Hematopoietic multipotent progenitor cell treated with erythropoietin and hydrocortisone succinate and interleukin-3 and kit ligand, for 17 days (in vitro differentiated cells): ENCODE data around the gene RFNG.
A peak's percentile ranks its signal among the peaks of the same experiment; 100 is the strongest.

ENCODE experiments used
- DNase-seq: peaks from one replicate; pipeline ENCODE4 v3.0.0-alpha.2; 2015; ENCODE audit warnings: low spot score

RFNG gene

DNA sequence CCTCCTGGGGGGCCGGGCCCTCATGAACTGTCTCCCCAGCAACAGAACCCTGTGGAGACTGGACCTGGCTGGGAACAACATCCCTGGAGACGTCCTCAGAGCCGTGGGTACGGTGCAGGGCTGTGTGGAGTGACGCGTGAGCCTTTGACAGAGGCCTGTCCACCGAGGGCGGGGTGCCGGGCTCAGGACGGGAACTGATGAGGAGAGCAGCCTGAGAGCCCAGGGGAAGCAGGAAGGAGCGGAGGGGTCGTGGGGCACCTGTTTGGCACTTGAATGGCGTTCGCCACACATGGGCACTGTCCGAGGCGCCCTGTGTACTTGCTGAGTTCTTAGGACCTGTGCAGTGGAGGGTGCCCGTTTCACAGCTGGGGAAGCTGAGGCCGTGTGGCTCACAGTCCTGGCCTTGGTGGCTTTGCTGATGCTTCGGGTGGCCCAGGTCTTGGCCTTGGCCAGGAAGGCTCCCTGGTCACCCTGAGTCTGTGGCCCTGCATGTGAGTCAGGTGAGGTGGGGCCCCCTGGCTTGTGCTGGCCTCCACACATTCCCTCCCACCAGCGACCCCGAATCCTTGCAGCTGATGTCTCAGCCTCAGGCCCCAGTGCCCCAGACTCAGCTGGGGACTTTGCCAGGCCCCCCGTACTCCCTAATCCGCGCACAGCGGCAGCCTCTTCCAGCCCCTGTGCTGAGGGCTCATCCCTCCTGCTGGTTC, 26.1 kb downstream of the RFNG start:
- no peak for DNase-seq

DNA sequence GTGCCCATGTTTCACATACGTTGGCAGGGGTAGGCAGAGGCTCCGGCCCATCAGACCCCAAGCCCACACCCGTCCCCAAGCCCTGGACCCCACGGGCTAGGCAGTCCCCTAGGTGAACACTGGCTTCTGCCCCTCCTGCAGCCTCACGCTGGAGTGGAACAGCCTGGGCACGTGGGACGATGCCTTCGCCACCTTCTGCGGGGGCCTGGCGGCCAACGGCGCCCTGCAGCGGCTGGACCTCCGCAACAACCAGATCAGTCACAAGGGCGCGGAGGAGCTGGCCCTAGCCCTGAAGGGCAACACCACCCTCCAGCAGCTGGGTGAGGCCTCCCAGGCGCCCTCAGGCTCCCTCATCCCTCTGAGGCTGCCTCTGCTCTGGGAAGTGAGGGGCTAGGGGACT, 26.8 kb downstream of the RFNG start:
- no peak for DNase-seq

DNA sequence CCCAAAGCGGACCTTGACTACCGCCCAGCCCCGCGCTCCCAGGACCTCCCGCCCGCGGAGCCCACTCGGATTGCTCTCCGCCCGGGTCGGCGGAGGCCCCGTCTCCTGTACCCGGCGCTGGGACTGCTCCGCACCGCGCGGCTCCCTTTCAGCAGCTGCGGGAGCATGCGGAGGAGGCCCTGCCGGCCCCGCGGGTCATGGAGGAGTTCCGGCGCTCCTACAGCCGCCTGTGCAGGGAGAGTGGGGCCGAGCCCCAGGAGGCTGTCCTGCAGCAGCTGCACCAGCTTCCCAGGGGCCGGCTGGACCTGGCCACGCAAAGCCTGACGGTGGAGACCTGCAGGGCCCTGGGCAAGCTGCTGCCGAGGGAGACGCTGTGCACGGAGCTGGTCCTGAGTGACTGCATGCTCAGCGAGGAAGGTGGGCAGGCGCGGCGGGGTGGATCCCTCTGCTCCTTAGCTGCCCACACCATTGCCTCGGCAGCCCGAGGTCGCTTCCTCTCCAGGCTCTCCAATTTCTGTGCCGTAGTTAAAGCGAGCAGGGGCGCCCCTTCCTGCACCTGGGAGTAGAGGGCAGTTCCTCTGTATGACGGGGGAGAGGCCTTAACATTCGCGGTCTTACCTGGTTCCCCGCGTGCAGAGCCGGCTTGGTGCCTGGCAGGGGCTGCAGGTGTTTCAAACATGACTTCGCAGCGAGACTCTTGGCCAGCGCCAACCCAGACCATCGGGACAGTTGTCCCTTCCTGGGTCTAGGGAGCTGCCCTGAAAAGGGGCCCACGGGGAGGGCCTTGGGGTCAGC, 28.0 kb downstream of the RFNG start:
- no peak for DNase-seq

- peak; percentile 96 for DNase-seq
Observed at GRCh38 chr17:82022981-82023446, 28.6 kb downstream of the RFNG start, which contains the start of gene LRRC45. Gene LRRC45, plus strand, starts transcription at chr17:82023305. Its CDS starts 339 bp downstream, at chr17:82023644.

DNA sequence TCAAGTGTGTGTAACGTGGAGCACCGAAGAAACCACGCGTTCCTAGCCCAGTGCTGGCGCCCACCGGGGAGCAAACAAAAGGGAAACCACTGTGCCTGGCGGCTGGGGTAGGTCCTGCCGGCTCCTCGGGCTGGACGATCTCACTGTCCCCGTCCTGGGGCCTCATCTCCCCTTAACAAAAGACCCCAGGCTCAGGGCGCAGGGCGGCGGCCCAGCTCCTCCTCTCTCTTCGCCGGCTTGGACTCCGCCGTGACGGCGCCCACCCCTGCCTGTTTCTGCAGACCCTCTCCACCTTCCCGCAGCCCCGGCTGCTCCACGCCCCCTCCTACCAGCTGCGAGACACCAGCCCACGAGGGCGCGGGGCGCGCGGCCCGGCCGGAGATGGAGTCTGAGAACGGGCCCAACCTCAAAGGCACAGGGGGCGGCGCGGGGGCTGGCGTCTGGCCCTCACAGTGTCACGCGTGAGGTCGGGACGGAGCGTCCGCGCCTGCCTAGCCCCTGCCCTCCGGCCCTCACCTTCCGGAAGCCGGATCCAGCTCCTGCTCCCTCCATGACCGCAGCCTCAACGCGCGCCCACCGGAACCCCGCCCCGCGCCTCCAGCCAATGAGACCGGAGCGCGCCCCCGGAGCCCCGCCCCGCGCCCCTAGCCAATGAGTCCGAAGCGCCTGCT, 29.2 kb downstream of the RFNG start, which contains the start of gene CENPX:
TSS of gene CENPX (minus strand) at position 569 of the 671 bp plus-strand sequence. CDS start at position 552, 17 bp downstream.
- DNase-seq: no peak

DNA sequence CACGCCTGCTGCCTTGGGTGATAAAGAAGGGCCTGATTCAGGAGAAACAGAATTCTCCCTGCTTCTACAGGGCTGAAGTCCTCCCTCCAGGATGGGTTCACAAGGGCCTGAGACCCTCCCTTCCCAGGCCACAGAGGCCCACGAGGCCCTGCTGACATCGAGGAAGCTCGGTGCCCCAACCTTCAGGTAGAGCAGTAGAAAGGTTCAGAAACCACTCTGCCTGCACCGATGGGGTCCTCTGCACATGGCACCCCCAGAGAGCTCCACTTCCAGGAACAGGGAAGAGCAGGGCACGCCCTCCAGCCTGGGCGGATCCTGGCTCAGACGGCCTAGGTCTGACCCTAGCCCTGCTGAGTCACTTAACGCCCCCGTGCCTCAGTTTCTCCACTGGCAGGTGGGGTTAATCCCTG, 29.7 kb downstream of the RFNG start:
- DNase-seq: peak; percentile 21

- peak; percentile 44 for DNase-seq
Observed at GRCh38 chr17:82021107-82021899, 30.3 kb downstream of the RFNG start.

DNA sequence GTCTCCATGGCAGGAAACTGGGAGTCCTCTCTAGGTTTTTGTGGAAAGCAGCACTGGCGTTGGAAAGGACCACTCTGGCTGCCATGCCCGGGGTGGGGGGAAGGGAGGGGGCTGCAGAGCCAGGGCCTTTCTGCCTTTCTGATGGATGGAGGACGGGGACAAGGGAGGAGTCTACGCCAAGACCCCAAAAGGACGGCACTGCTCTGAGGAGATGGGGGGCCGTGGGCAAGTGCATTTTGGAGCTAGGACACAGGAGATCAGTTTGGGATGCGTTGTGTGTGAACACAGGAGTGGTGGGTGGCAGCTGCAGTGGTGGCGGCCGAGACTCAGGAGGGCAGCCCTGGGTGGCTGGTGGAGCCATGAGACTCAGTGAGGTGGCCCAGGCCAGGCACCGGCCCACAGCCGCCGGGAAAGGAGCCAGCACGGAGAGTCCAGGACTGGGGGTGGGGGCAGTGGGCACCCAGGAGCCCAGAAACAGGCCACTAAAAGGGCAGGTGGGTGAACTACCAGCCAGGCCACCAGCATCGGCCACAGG, 31.0 kb downstream of the RFNG start:
- DNase-seq: no peak

DNA sequence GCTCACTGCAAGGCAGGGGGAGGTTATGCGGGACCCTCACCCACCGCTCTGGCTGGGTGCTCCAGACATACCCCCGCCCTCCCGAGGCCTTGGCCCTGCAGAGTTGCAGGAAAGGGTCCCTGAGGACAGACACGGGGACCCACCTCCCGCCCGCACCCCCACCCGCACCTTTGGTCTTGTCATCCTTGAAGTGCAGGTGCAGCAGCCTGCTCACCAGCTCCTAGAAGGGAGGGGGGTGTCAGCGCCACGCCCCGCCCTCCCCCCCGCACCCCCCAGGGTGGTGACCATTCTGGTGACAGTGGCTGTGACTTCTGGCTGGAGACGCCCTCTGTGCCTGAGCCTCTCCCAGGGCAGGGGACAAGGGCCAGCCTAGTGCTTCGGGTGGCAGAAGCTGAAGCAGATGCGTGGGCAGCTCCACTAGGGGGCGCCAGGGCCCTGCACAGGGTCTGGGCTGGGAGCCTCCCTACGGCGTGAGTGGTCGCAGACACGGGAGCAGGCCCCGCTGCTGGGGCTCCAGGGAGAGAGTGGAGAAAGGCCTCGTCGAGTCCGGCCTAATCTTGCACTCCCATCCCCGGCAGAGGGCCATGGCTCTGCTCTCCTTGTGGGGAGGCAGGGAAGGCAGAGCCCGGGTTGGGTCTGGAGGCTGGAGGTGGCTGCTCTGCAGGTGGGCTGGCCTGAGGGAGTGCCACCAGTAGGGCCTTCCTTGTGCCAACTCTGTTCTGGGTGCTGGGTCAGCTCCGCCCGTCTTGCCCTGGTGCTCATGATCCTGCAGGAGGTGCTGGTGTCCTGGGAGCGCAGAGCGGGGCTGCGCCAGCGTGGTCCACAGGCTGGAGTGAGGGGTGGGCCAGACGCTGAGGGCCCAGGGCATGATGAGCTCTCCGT, 31.7 kb downstream of the RFNG start:
- DNase-seq: peak; percentile 60

DNA sequence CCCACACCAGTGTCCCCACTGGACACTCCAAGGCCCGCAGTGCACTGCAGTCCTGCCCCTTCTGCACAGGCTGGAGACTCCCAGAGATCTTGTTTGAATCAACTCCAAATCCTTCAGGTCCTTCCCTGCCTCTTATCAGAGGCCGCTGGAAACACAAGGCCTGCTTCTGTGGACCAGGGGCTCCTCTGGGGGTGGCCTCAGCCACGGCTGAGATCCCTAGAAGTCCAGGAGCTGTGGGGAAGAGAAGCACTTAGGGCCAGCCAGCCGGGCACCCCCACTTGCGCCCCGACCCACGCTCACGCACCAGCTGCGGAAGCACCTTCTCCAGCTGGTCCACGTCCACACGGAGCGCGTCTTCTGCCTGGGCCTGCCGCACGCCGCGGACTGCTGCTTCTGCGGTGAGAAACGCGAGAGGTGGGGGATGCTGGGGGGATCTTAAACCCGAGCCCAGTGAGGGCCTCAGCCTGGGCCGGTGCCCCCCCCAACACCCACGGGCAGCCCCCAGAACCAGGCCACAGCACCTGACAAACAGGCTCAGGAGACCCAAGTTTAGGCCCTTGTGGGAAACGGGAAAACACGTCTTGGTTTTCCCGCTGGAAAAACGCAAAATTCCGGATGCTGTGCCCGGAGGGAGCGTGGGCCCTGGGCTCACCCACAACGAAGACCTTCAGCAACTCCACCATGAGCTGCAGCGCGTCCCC, 32.5 kb downstream of the RFNG start:
- DNase-seq: no peak

DNA sequence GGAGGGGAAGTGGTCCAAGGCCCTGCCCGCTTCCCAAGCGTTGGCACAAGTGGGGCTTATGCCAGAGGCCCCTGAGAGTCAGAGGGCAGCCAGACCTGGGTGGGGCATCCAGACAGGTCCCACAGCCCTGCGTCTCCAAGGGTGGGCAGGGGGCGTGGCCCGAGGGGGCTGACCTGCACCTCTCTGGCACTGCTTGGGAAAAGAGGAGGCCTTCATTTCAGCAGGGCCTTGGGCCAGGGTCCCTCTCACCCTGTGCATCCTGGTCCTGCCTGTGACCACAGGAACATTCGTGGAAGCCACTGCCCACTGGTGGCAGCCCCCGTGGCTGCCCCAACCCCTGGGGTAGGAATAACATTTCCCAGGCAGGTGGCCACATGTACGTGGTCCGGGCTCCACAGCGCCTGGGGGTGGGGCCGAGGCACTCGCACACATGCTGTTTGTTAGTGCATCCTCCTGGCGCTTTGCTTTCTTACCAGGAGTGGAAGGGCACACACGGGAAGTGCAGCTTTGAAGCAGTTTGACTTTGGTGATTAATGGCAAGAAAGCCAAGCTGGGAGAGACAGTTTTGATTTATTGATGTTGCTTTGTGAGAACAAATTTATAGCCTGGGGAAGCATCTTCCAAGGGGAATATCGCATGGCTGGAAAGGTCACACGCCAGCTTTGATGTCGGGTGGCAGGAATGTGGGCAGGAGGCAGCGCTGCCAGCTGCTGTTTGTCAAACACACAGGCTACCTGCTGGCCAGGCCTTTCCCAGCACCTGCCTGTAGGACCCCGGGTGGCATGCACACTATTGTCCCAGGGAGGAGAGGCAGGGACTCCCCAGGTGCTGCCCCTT, 33.2 kb downstream of the RFNG start:
- no peak for DNase-seq

DNA sequence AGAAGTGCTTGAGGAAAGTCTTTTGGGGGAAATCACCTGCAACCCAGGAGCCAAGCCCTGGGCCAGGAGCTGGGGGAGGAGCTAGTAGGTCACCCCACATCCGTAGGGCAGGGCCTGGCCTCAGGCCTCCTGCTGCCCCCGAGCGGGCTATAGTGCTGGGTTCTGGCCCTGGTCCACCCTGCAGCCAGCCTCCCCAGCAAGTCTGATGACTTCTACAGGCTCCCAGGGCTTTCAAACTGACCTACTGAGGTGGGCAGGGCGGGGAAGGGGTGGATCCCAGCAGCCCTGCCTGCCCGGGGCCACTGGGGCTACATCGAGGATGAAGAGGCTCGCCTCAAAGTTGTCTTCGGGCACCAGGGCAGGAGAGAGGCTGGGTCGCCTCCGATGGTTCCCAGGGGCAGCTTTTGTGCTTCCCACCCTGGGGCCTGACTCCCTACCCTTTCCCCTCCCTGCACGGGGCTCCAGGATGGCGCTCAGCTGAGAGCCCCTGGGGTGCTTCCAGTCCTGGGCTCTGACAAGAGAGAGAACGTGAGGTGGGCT, 33.9 kb downstream of the RFNG start:
- no peak for DNase-seq

DNA sequence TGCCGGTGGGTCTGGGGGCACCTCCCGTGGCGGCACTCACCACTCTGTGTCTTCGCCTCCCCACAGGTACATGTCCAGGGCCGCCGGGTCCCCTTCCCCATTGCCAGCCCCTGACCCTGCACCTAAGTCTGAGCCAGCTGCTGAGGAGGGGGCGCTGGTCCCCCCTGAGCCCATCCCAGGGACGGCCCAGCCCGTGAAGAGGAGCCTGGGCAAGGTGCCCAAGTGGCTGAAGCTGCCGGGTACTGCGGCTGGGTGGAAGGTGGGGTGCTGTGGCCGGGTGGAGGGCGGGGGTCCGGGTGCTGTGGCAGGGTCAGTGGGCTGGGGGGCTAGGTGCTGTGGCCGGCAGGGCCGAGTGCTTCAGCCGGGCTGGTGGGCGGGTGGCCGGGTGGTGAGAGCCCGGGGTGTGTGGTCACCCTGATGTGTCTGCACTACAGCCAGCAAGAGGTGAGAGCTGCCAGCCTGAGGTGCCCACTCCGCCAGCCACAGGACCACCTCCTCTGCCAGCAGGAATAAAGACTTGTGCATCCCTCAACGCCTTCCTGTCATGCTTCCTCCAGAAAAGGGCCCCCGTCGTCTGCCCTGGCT, 34.6 kb downstream of the RFNG start:
- no peak for DNase-seq

- DNase-seq: no peak
Observed at GRCh38 chr17:82016061-82016874, 35.3 kb downstream of the RFNG start.

- DNase-seq: no peak
Observed at GRCh38 chr17:82015311-82015971, 36.2 kb downstream of the RFNG start.

DNA sequence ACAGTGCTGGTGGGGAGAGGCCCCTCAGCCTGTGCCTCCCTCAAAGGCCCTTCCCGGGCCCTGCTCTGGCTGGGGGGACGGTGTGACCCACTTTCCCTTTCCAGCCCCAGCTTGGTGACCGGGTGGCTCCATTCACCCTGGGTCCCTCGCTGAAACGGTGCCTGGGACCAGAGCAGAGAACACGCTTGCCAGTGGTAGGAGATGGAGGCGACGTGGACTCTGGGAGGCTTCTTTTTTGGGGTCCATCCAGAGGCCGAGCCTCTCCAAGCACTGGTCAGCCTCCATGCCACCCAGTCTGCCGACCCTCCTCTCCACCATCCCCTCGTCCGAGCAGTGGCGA, 36.7 kb downstream of the RFNG start:
- DNase-seq: no peak

DNA sequence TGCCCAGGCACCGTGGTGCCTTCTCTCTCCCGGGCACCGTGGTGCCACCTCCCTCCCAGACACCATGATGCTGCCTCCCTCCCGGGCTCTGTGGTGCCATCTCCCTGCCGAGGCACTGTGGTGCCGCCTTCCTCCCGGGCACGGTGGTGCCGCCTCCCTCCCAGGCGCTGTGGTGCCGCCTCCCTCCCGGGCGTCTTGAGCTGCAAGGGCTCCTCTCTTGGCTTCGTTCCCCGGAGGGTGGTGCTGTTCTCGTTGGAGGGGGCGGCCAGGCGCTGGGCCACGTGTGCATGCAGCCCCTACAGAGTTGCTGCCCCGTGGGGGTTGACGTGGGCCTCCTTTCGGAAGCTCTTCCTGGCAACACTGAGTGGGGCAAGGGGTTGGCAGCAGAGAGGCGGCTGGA, 37.2 kb downstream of the RFNG start:
- DNase-seq: no peak
